Panc1 (cell line): ENCODE data around the gene SH2B2. TPM values are rescaled to one million over a fixed set of nuclear protein-coding genes. Genes with fewer than 3 reads are reported as not detected.

Experiments used
- ATAC-seq: fragments of 200-7000 bp; cut with Tn5 transposase; 2 replicates; pipeline ENCODE4 v1.9.1; 2020; ENCODE audit warnings: mild to moderate bottlenecking, moderate library complexity
- BruUV-seq: library from RNA; stranded (reverse); fragments of 400-500 nt; replicated peaks from 2 replicates; lab custom pipeline; 2021; lab: Mats Ljungman, UMichigan
- CTCF ChIA-PET: fragments of 300-600 bp; sonication (Branson Sonifier 250); formaldehyde crosslinking; loops from one replicate; lab custom pipeline; 2022; ENCODE audit warnings: antibody characterized with exemption; lab: Charles Lee
- POLR2A ChIA-PET: fragments of 300-600 bp; sonication (Branson Sonifier 250); formaldehyde crosslinking; loops from one replicate; lab custom pipeline; 2022; ENCODE audit warnings: antibody characterized with exemption; lab: Charles Lee
- DNase-seq: peaks from one replicate; pipeline ENCODE4 v3.0.0-alpha.2; 2010; ENCODE audit warnings: low read depth, low spot score
- H3K27ac ChIP-seq: 2 replicates; pipeline ENCODE4 v1.5.1; 2011; ENCODE audit warnings: mild to moderate bottlenecking, low read length, inconsistent platforms
- H3K27me3 ChIP-seq: fragments of 200-500 bp; sonication (Bioruptor generic); 2 replicates; pipeline ENCODE4 v1.6.0; 2014; ENCODE audit warnings: low read length, inconsistent platforms; ENCODE audit not compliant: control insufficient read depth, insufficient read depth
- H3K36me3 ChIP-seq: fragments of 200-500 bp; sonication (Bioruptor generic); 2 replicates; pipeline ENCODE4 v1.5.1; 2014; ENCODE audit warnings: inconsistent platforms, mild to moderate bottlenecking, low read length, moderate library complexity; ENCODE audit not compliant: control insufficient read depth, insufficient read depth
- H3K4me1 ChIP-seq: 2 replicates; pipeline ENCODE4 v1.5.1; 2011; ENCODE audit warnings: inconsistent platforms, mild to moderate bottlenecking, low read length, moderate library complexity; ENCODE audit not compliant: control insufficient read depth, insufficient read depth
- H3K4me3 ChIP-seq, 2 experiments: 2 replicates each; pipeline ENCODE4 v1.5.1; 2011 to 2012; ENCODE audit warnings: low read depth in 2 of 2, low read length in 2 of 2, mild to moderate bottlenecking in 2 of 2, inconsistent platforms in 1 of 2, moderate library complexity in 1 of 2
- H3K9me3 ChIP-seq: fragments of 200-500 bp; sonication (Bioruptor generic); 2 replicates; pipeline ENCODE4 v1.5.1; 2014; ENCODE audit warnings: low read depth, mild to moderate bottlenecking, inconsistent platforms, low read length, moderate library complexity; ENCODE audit not compliant: control insufficient read depth, insufficient read depth
- CTCF ChIP-seq: fragments of 450-650 bp; IDR thresholded peaks from 2 replicates; pipeline ENCODE4 v1.5.1; 2017; ENCODE audit warnings: mild to moderate bottlenecking
- POLR2AphosphoS5 ChIP-seq: IDR thresholded peaks from 2 replicates; pipeline ENCODE4 v1.6.1; 2012; ENCODE audit warnings: mild to moderate bottlenecking, low read depth, low read length, moderate library complexity
- REST ChIP-seq, 2 experiments: IDR thresholded peaks; 2 replicates each; pipeline ENCODE4 v1.6.1; 2011 to 2012; ENCODE audit warnings: low read depth in 2 of 2, control low read depth in 1 of 2, low read length in 1 of 2, mild to moderate bottlenecking in 1 of 2, moderate library complexity in 1 of 2; ENCODE audit not compliant: insufficient read depth in 1 of 2
- SIN3A ChIP-seq: IDR thresholded peaks from 2 replicates; pipeline ENCODE4 v1.6.1; 2012; ENCODE audit warnings: low read depth, mild to moderate bottlenecking, low read length, moderate library complexity, borderline replicate concordance; ENCODE audit not compliant: insufficient read depth
- TCF7L2 ChIP-seq: IDR thresholded peaks from 2 replicates; pipeline ENCODE4 v1.6.1; 2011; ENCODE audit warnings: mild to moderate bottlenecking, low read depth, low read length, inconsistent platforms
- in situ Hi-C: cut with HindIII; loops from 2 replicates; pipeline ENCODE4 v1.10.0; 2016; ENCODE audit warnings: low sequenced_read_pairs, low pct_unique_long_range_greater_than_20kb
- intact Hi-C: fragments of 100-400 bp; cut with micrococcal nuclease; formaldehyde crosslinking; loops from one replicate; pipeline ENCODE4 v1.10.0; 2022; ENCODE audit not compliant: unreplicated experiment
- total RNA-seq: library from RNA; stranded (reverse); gene quantifications from one replicate; pipeline ENCODE4 v1.2.1, GENCODE V29; 2021; ENCODE audit not compliant: unreplicated experiment

The SH2B2 gene
- total RNA-seq, 1 experiment from 2014 or later, result 2.8 TPM

GRCh38 chr7:102262546-102262945 lies 24.1 kb upstream of the SH2B2 start:
- ChIA-PET CTCF (interaction anchor here (0.7 kb wide), 1 partner anchor 17 kb away, joined by 4 read pairs; no protein-coding TSS in a partner anchor), POLR2A (no interaction called here)
- Histone ChIP-seq H3K9me3 (no peaks in the 10 kb centered on the region), H3K36me3 (no peaks in the 10 kb centered on the region), H3K27ac (no peak overlapping the region), H3K4me3 (no peak overlapping the region), H3K4me1 (no peaks in the 10 kb centered on the region), H3K27me3 (no peaks in the 10 kb centered on the region)
- TF ChIP-seq POLR2AphosphoS5 (no peak), REST (IDR thresholded peaks at IDR 0.05; ENCODE audit: insufficient read depth in 1 of 2, low read depth in 2 of 2, low read length in 1 of 2) (no peak), TCF7L2 (no peak), SIN3A (no peak), CTCF (no peak)
- ATAC-seq (no peak), DNase-seq (no peak)
- in situ Hi-C loops, result no loop called here
- intact Hi-C loops, result no loop called here
- BruUV-seq, result no TSS peak

- no peaks in the 10 kb centered on the region for H3K36me3 ChIP-seq
- CTCF ChIA-PET, result no interaction called here
- intact Hi-C loops (no loop called here), in situ Hi-C loops (no loop called here)
- H3K4me3 ChIP-seq, result no peak overlapping the region
- no peak overlapping the region for H3K27ac ChIP-seq
- DNase-seq (no peak), ATAC-seq (no peak)
- H3K27me3 ChIP-seq, result no peaks in the 10 kb centered on the region
- H3K4me1 ChIP-seq, result no peaks in the 10 kb centered on the region
- no TSS peak for BruUV-seq
- TF ChIP-seq SIN3A (no peak), CTCF (no peak), POLR2AphosphoS5 (no peak), TCF7L2 (no peak), REST (IDR thresholded peaks at IDR 0.05; ENCODE audit: insufficient read depth in 1 of 2, low read depth in 2 of 2, low read length in 1 of 2) (no peak)
- no peaks in the 10 kb centered on the region for H3K9me3 ChIP-seq
- POLR2A ChIA-PET, result no interaction called here
Observed at GRCh38 chr7:102264367-102264891, 22.2 kb upstream of the SH2B2 start.
